ENCODE measurements around the gene CYP26A1.

The CYP26A1 gene

GRCh38 chr10:93083743-93084539 lies 10.2 kb downstream of the CYP26A1 start:
- no peaks in the 10 kb centered on the region for H3K36me3 ChIP-seq (ENCODE audit: control insufficient read depth in 1 of 2, insufficient read depth in 2 of 2, low read length in 2 of 2)

GRCh38 chr10:93085272-93085859 lies 11.7 kb downstream of the CYP26A1 start:
- Histone ChIP-seq H3K27me3 (ENCODE audit: low read depth, low read length) (peaks cover 7% of the 10 kb centered on the region), H3K4me1 (ENCODE audit: control insufficient read depth in 1 of 2, insufficient read depth in 2 of 2, low read length in 2 of 2) (no peaks in the 10 kb centered on the region), H3K27ac (ENCODE audit: low read length) (no peak overlapping the region), H3K9me3 (ENCODE audit: control insufficient read depth in 1 of 2, low read length in 2 of 2) (no peaks in the 10 kb centered on the region), H3K36me3 (ENCODE audit: control insufficient read depth in 1 of 2, insufficient read depth in 2 of 2, low read length in 2 of 2) (no peaks in the 10 kb centered on the region), H3K4me3 (ENCODE audit: low read depth in 1 of 2, low read length in 2 of 2) (no peak overlapping the region)

More at GRCh38 chr10:93083743-93084539, 10.2 kb downstream of the CYP26A1 start:
- Histone ChIP-seq H3K4me1 (ENCODE audit: control insufficient read depth in 1 of 2, insufficient read depth in 2 of 2, low read length in 2 of 2) (no peaks in the 10 kb centered on the region), H3K27ac (ENCODE audit: low read length) (no peak overlapping the region), H3K4me3 (ENCODE audit: low read depth in 1 of 2, low read length in 2 of 2) (no peak overlapping the region), H3K9me3 (ENCODE audit: control insufficient read depth in 1 of 2, low read length in 2 of 2) (no peaks in the 10 kb centered on the region), H3K27me3 (ENCODE audit: low read depth, low read length) (peaks cover 12% of the 10 kb centered on the region)

- H3K36me3 ChIP-seq (ENCODE audit: control insufficient read depth in 1 of 2, insufficient read depth in 2 of 2, low read length in 2 of 2): no peaks in the 10 kb centered on the region
- H3K27ac ChIP-seq (ENCODE audit: low read length): no peak overlapping the region
- H3K4me1 ChIP-seq (ENCODE audit: control insufficient read depth in 1 of 2, insufficient read depth in 2 of 2, low read length in 2 of 2): no peaks in the 10 kb centered on the region
- no peaks in the 10 kb centered on the region for H3K9me3 ChIP-seq (ENCODE audit: control insufficient read depth in 1 of 2, low read length in 2 of 2)
- H3K27me3 ChIP-seq (ENCODE audit: low read depth, low read length): peaks cover 7% of the 10 kb centered on the region
- H3K4me3 ChIP-seq (ENCODE audit: low read depth in 1 of 2, low read length in 2 of 2): no peak overlapping the region
Measured at GRCh38 chr10:93086289-93086688, 12.6 kb downstream of the CYP26A1 start.

- H3K4me3 ChIP-seq (ENCODE audit: low read depth in 1 of 2, low read length in 2 of 2): no peak overlapping the region
- no peak overlapping the region for H3K27ac ChIP-seq (ENCODE audit: low read length)
- no peaks in the 10 kb centered on the region for H3K36me3 ChIP-seq (ENCODE audit: control insufficient read depth in 1 of 2, insufficient read depth in 2 of 2, low read length in 2 of 2)
- no peaks in the 10 kb centered on the region for H3K27me3 ChIP-seq (ENCODE audit: low read depth, low read length)
- H3K9me3 ChIP-seq (ENCODE audit: control insufficient read depth in 1 of 2, low read length in 2 of 2): no peaks in the 10 kb centered on the region
- H3K4me1 ChIP-seq (ENCODE audit: control insufficient read depth in 1 of 2, insufficient read depth in 2 of 2, low read length in 2 of 2): no peaks in the 10 kb centered on the region
Measured at GRCh38 chr10:93087846-93088245, 14.2 kb downstream of the CYP26A1 start.

GRCh38 chr10:93088466-93088865 lies 14.8 kb downstream of the CYP26A1 start:
- Histone ChIP-seq H3K36me3 (ENCODE audit: control insufficient read depth in 1 of 2, insufficient read depth in 2 of 2, low read length in 2 of 2) (no peaks in the 10 kb centered on the region), H3K4me3 (ENCODE audit: low read depth in 1 of 2, low read length in 2 of 2) (no peak overlapping the region), H3K27me3 (ENCODE audit: low read depth, low read length) (no peaks in the 10 kb centered on the region), H3K9me3 (ENCODE audit: control insufficient read depth in 1 of 2, low read length in 2 of 2) (no peaks in the 10 kb centered on the region), H3K4me1 (ENCODE audit: control insufficient read depth in 1 of 2, insufficient read depth in 2 of 2, low read length in 2 of 2) (no peaks in the 10 kb centered on the region), H3K27ac (ENCODE audit: low read length) (no peak overlapping the region)

GRCh38 chr10:93090619-93091018 lies 16.9 kb downstream of the CYP26A1 start:
- H3K9me3 ChIP-seq (ENCODE audit: control insufficient read depth in 1 of 2, low read length in 2 of 2): no peaks in the 10 kb centered on the region
- H3K27me3 ChIP-seq (ENCODE audit: low read depth, low read length): no peaks in the 10 kb centered on the region
- H3K4me1 ChIP-seq (ENCODE audit: control insufficient read depth in 1 of 2, insufficient read depth in 2 of 2, low read length in 2 of 2): no peaks in the 10 kb centered on the region
- no peak overlapping the region for H3K27ac ChIP-seq (ENCODE audit: low read length)
- H3K36me3 ChIP-seq (ENCODE audit: control insufficient read depth in 1 of 2, insufficient read depth in 2 of 2, low read length in 2 of 2): no peaks in the 10 kb centered on the region
- no peak overlapping the region for H3K4me3 ChIP-seq (ENCODE audit: low read depth in 1 of 2, low read length in 2 of 2)

GRCh38 chr10:93091960-93092359 lies 18.3 kb downstream of the CYP26A1 start:
- Histone ChIP-seq H3K27ac (ENCODE audit: low read length) (no peak overlapping the region), H3K4me3 (ENCODE audit: low read depth in 1 of 2, low read length in 2 of 2) (no peak overlapping the region), H3K9me3 (ENCODE audit: control insufficient read depth in 1 of 2, low read length in 2 of 2) (no peaks in the 10 kb centered on the region), H3K36me3 (ENCODE audit: control insufficient read depth in 1 of 2, insufficient read depth in 2 of 2, low read length in 2 of 2) (no peaks in the 10 kb centered on the region), H3K4me1 (ENCODE audit: control insufficient read depth in 1 of 2, insufficient read depth in 2 of 2, low read length in 2 of 2) (no peaks in the 10 kb centered on the region), H3K27me3 (ENCODE audit: low read depth, low read length) (no peaks in the 10 kb centered on the region)

GRCh38 chr10:93095225-93095624 lies 21.5 kb downstream of the CYP26A1 start:
- no peak overlapping the region for H3K4me3 ChIP-seq (ENCODE audit: low read depth in 1 of 2, low read length in 2 of 2)
- no peaks in the 10 kb centered on the region for H3K27me3 ChIP-seq (ENCODE audit: low read depth, low read length)
- H3K4me1 ChIP-seq (ENCODE audit: control insufficient read depth in 1 of 2, insufficient read depth in 2 of 2, low read length in 2 of 2): no peaks in the 10 kb centered on the region
- H3K27ac ChIP-seq (ENCODE audit: low read length): no peak overlapping the region
- H3K36me3 ChIP-seq (ENCODE audit: control insufficient read depth in 1 of 2, insufficient read depth in 2 of 2, low read length in 2 of 2): no peaks in the 10 kb centered on the region
- no peaks in the 10 kb centered on the region for H3K9me3 ChIP-seq (ENCODE audit: control insufficient read depth in 1 of 2, low read length in 2 of 2)

- H3K4me1 ChIP-seq (ENCODE audit: control insufficient read depth in 1 of 2, insufficient read depth in 2 of 2, low read length in 2 of 2): no peaks in the 10 kb centered on the region
- no peak overlapping the region for H3K4me3 ChIP-seq (ENCODE audit: low read depth in 1 of 2, low read length in 2 of 2)
- H3K9me3 ChIP-seq (ENCODE audit: control insufficient read depth in 1 of 2, low read length in 2 of 2): no peaks in the 10 kb centered on the region
- H3K27me3 ChIP-seq (ENCODE audit: low read depth, low read length): no peaks in the 10 kb centered on the region
- no peaks in the 10 kb centered on the region for H3K36me3 ChIP-seq (ENCODE audit: control insufficient read depth in 1 of 2, insufficient read depth in 2 of 2, low read length in 2 of 2)
- H3K27ac ChIP-seq (ENCODE audit: low read length): no peak overlapping the region
Measured at GRCh38 chr10:93096901-93097300, 23.2 kb downstream of the CYP26A1 start.

- Histone ChIP-seq H3K4me3 (ENCODE audit: low read depth in 1 of 2, low read length in 2 of 2) (no peak overlapping the region), H3K9me3 (ENCODE audit: control insufficient read depth in 1 of 2, low read length in 2 of 2) (no peaks in the 10 kb centered on the region), H3K4me1 (ENCODE audit: control insufficient read depth in 1 of 2, insufficient read depth in 2 of 2, low read length in 2 of 2) (no peaks in the 10 kb centered on the region), H3K36me3 (ENCODE audit: control insufficient read depth in 1 of 2, insufficient read depth in 2 of 2, low read length in 2 of 2) (no peaks in the 10 kb centered on the region), H3K27ac (ENCODE audit: low read length) (no peak overlapping the region), H3K27me3 (ENCODE audit: low read depth, low read length) (no peaks in the 10 kb centered on the region)
Measured at GRCh38 chr10:93097386-93097785, 23.7 kb downstream of the CYP26A1 start.

- Histone ChIP-seq H3K4me1 (ENCODE audit: control insufficient read depth in 1 of 2, insufficient read depth in 2 of 2, low read length in 2 of 2) (no peaks in the 10 kb centered on the region), H3K9me3 (ENCODE audit: control insufficient read depth in 1 of 2, low read length in 2 of 2) (peaks cover 2 to 4% of the 10 kb centered on the region in 2 donors), H3K27me3 (ENCODE audit: low read depth, low read length) (no peaks in the 10 kb centered on the region), H3K4me3 (ENCODE audit: low read depth in 1 of 2, low read length in 2 of 2) (no peak overlapping the region), H3K36me3 (ENCODE audit: control insufficient read depth in 1 of 2, insufficient read depth in 2 of 2, low read length in 2 of 2) (no peaks in the 10 kb centered on the region), H3K27ac (ENCODE audit: low read length) (no peak overlapping the region)
Measured at GRCh38 chr10:93098816-93099215, 25.1 kb downstream of the CYP26A1 start.
